Ovary (tissue), 9 donors: Measurements from ENCODE around the gene PLEKHN1. TPM values are rescaled to one million over a fixed set of nuclear protein-coding genes. Genes with fewer than 3 reads are reported as not detected.
"Not testable (repeated sequence)": the region's sequence is repeated elsewhere in the genome, so short reads cannot be mapped to it uniquely, and the experiment has no call there.

ENCODE experiments used
- DNase-seq, 5 donors: peaks; one replicate each; pipeline ENCODE4 v3.0.0-alpha.2; 2019 to 2020
- H3K27ac ChIP-seq, 2 donors: fragments of 200-600 bp; one replicate each; pipeline versions ENCODE4 v1.5.1 to v1.8.0; 2019 to 2022
- H3K27me3 ChIP-seq: fragments of 200-600 bp; one replicate; pipeline ENCODE4 v1.8.0; 2022
- H3K36me3 ChIP-seq: fragments of 200-600 bp; sonication (generic); one replicate; pipeline ENCODE4 v1.5.1; 2019
- H3K4me1 ChIP-seq: one replicate; pipeline ENCODE4 v1.8.1; 2013; ENCODE audit warnings: mild to moderate bottlenecking, moderate library complexity; ENCODE audit not compliant: insufficient read depth
- H3K4me3 ChIP-seq: fragments of 200-600 bp; sonication (generic); one replicate; pipeline ENCODE4 v1.5.1; 2017
- H3K9me3 ChIP-seq, 2 donors: fragments of 200-600 bp in 1 of 2; sonication (generic) in 1 of 2; one replicate each; pipeline versions ENCODE4 v1.5.1 to v1.8.1; 2013 to 2019; ENCODE audit warnings: mild to moderate bottlenecking in 1 of 2, moderate library complexity in 1 of 2
- EP300 ChIP-seq: sonication (generic); formaldehyde crosslinking; IDR thresholded peaks from one replicate; pipeline ENCODE4 v1.6.1; 2017; ENCODE audit warnings: antibody characterized with exemption
- POLR2A ChIP-seq: fragments of 450-650 bp; IDR thresholded peaks from one replicate; pipeline ENCODE4 v1.6.1; 2017; ENCODE audit warnings: antibody characterized with exemption, mild to moderate bottlenecking, moderate library complexity
- WGBS, 3 donors: extraction: QIAGEN DNeasy Blood & Tissue Kit in 1 of 3; methylation state at CpG; one replicate each; pipeline versions ENCODE4 v1.1.5 to v1.1.7; 2013 to 2017; 5-methylcytosine and 5-hydroxymethylcytosine counted together
- intact Hi-C, 4 donors: fragments of 100-400 bp; cut with DNase I; formaldehyde crosslinking; loops; one replicate each; pipeline versions ENCODE4 v1.11.0 to v1.15.1; 2022 to 2023
- polyA plus RNA-seq, 2 donors: library from polyadenylated mRNA; stranded (reverse); fragments of 200-250 nt in 1 of 2; fragments of 350-450 nt in 1 of 2; fragmentation: Illumina TruSeq in 1 of 2; extraction: RNeasy Lipid Tissue Mini Kit (QIAGEN cat#74804) in 1 of 2; gene quantifications; one replicate each; pipeline ENCODE4 v1.2.3, GENCODE V29; 2013 to 2014
- total RNA-seq, 7 donors: library from RNA; depleted of rRNA in 2 of 7; stranded (reverse); fragments of >200 nt in 2 of 7; fragmentation: NEBNext Ultra II Directional in 3 of 7; extraction: Animal tissue kit (Norgen Biotek cat#: 25700) in 3 of 7; gene quantifications; one replicate each; pipeline versions ENCODE4 v1.1.0 to v1.2.4, GENCODE V29; 2016 to 2023
- TF ChIP-seq, protein P1 (sequence below), 3 donors: fragments of 450-650 bp in 2 of 3; fragments of 200-600 bp in 1 of 3; IDR thresholded peaks; one replicate each; pipeline versions ENCODE4 v1.5.1 to v1.8.0; 2016 to 2022; ENCODE audit warnings: antibody characterized with exemption in 3 of 3, mild to moderate bottlenecking in 1 of 3
- donor health status: DM: no; HTN: no; CAD: no; lungs with moderate emphysema.
- donor health status: DM: no; HTN: no; CAD: no.
- donor health status: Bipolar disorder and iron deficiency.
- donor health status: DM: yes; HTN: yes; CAD: no.
- donor health status: DM: no; HTN: no; CAD: no.
- donor health status: DM: yes; HTN: yes; CAD: no.

PLEKHN1 gene
- total and polyA plus RNA-seq, 9 donors: 0.10 to 0.34 (median 0.16) TPM; not detected in 3

GRCh38 chr1:1011396-1011949 lies 45.2 kb downstream of the PLEKHN1 start:
- Histone ChIP-seq H3K27ac (no peak overlapping the region), H3K4me1 (peaks cover 4% of the 10 kb centered on the region), H3K36me3 (no peaks in the 10 kb centered on the region), H3K27me3 (no peaks in the 10 kb centered on the region), H3K4me3 (no peak overlapping the region), H3K9me3 (no peaks in the 10 kb centered on the region)
- 82 to 88% (median 83%) methylated on average over 14 of the region's 14 CpGs for WGBS, 3 donors
- intact Hi-C loops: no loop called here
- TF ChIP-seq, protein P1, sequence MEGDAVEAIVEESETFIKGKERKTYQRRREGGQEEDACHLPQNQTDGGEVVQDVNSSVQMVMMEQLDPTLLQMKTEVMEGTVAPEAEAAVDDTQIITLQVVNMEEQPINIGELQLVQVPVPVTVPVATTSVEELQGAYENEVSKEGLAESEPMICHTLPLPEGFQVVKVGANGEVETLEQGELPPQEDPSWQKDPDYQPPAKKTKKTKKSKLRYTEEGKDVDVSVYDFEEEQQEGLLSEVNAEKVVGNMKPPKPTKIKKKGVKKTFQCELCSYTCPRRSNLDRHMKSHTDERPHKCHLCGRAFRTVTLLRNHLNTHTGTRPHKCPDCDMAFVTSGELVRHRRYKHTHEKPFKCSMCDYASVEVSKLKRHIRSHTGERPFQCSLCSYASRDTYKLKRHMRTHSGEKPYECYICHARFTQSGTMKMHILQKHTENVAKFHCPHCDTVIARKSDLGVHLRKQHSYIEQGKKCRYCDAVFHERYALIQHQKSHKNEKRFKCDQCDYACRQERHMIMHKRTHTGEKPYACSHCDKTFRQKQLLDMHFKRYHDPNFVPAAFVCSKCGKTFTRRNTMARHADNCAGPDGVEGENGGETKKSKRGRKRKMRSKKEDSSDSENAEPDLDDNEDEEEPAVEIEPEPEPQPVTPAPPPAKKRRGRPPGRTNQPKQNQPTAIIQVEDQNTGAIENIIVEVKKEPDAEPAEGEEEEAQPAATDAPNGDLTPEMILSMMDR (IDR thresholded peaks at IDR 0.05): no peak
- TF ChIP-seq EP300: no peak
- DNase-seq: peak in 2 of 5 donors; percentile 6 to 27

DNA sequence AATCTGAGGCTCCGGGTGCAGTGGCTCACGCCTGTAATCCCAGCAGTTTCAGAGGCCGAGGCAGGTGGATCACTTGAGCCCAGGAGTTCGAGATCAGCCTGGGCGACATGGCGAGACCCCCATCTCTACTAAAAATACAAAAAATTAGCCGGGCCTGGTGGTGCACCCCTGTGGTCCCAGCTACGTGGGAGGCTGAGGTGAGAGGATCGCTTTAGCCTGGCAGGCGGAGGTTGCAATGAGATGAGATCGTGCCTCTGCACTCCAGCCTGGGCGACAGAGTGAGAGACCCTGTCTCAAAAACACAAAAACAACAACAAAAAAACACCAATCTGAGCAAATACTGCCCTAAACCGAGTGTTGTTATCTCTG lies 46.4 kb downstream of the PLEKHN1 start:
- H3K36me3 ChIP-seq, H3K4me1 ChIP-seq, intact Hi-C loops, H3K27me3 ChIP-seq, H3K9me3 ChIP-seq: not testable (repeated sequence)
- Histone ChIP-seq H3K27ac (peak overlapping the region in 1 of 2 donors; percentile 57), H3K4me3 (peak overlapping the region; percentile 67)
- peak in 2 of 5 donors; percentile 11 to 38 for DNase-seq
- 33 to 44% (median 35%) methylated on average over 13 of the region's 13 CpGs for WGBS, 3 donors

DNA sequence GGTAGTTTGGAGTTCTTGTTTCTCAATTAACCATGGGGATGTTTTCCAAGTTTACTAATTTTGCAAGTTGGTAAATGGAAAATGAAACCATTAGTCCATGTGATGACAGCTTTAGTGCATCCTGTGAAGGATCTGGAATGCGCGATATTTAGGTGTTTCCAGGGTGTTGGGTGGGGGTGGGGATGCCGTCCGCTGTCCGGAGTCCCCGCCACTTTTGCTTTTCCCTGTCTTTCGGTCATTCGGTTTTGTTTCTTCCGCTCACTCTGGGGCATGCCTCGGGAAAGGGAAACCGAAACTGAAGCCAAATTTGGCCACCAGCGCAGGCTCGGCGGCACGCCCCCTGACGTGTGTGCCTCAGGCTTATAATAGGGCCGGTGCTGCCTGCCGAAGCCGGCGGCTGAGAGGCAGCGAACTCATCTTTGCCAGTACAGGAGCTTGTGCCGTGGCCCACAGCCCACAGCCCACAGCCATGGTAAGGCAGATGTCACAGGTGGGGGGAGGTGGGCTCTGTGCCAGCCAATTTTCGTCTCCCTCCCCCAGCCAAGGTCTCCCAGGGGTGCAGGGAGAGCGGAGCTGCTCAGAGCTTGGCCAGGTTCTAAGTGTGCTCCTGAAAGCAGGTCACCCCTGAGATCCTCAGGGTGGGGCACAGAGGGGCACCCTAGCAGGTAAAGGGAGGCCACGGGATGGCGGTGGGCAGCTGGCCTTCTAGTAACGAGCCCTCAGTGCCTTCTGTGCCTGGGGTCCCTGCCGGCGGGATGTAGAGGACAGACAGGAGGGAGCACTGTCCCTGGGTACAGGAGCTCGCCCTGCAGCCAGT lies 47.0 kb downstream of the PLEKHN1 start, which contains the start of gene ISG15:
TSS of gene ISG15 (plus strand) at position 393 of the 817 bp plus-strand sequence. CDS start at position 470, 77 bp downstream.
- intact Hi-C loops: no loop called here
- H3K27me3 ChIP-seq: no peaks in the 10 kb centered on the region
- H3K4me1 ChIP-seq: peaks cover 4% of the 10 kb centered on the region
- H3K9me3 ChIP-seq: no peaks in the 10 kb centered on the region
- H3K4me3 ChIP-seq: peak within 1 kb of the TSS; percentile 67
- H3K27ac ChIP-seq: peak within 1 kb of the TSS; percentile 14 to 57
- H3K36me3 ChIP-seq: no peaks in the 10 kb centered on the region
- WGBS, 3 donors: 0 to 2% (median 1%) methylated on average over 28 to 30 of the region's 30 CpGs
- TF ChIP-seq, protein P1 (IDR thresholded peaks at IDR 0.05): no peak
- TF ChIP-seq POLR2A: no peak
- no peak for TF ChIP-seq EP300
- peak; percentile 84 to 90 (median 88) for DNase-seq

DNA sequence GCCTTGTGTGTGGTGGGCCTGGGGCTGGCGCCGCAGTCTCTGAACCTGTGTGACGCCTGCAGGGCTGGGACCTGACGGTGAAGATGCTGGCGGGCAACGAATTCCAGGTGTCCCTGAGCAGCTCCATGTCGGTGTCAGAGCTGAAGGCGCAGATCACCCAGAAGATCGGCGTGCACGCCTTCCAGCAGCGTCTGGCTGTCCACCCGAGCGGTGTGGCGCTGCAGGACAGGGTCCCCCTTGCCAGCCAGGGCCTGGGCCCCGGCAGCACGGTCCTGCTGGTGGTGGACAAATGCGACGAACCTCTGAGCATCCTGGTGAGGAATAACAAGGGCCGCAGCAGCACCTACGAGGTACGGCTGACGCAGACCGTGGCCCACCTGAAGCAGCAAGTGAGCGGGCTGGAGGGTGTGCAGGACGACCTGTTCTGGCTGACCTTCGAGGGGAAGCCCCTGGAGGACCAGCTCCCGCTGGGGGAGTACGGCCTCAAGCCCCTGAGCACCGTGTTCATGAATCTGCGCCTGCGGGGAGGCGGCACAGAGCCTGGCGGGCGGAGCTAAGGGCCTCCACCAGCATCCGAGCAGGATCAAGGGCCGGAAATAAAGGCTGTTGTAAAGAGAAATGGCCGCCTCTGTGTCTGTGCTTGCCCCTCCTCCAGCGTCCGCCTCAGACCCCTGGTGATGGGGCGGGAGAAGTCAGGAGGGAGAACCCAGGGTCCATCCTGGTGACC lies 47.8 kb downstream of the PLEKHN1 start:
- peaks cover 4% of the 10 kb centered on the region for H3K4me1 ChIP-seq
- 29 to 47% (median 33%) methylated on average over 31 to 41 of the region's 41 CpGs for WGBS, 3 donors
- intact Hi-C loops: no loop called here
- H3K4me3 ChIP-seq: peak overlapping the region; percentile 67
- TF ChIP-seq EP300: no peak
- TF ChIP-seq POLR2A: no peak
- TF ChIP-seq, protein P1 (IDR thresholded peaks at IDR 0.05): no peak
- peak in 1 of 5 donors; percentile 50 for DNase-seq
- H3K9me3 ChIP-seq: no peaks in the 10 kb centered on the region
- H3K36me3 ChIP-seq: no peaks in the 10 kb centered on the region
- no peaks in the 10 kb centered on the region for H3K27me3 ChIP-seq
- peak overlapping the region; percentile 14 to 57 for H3K27ac ChIP-seq
